Measurements from ENCODE around the gene CGREF1.

DNA sequence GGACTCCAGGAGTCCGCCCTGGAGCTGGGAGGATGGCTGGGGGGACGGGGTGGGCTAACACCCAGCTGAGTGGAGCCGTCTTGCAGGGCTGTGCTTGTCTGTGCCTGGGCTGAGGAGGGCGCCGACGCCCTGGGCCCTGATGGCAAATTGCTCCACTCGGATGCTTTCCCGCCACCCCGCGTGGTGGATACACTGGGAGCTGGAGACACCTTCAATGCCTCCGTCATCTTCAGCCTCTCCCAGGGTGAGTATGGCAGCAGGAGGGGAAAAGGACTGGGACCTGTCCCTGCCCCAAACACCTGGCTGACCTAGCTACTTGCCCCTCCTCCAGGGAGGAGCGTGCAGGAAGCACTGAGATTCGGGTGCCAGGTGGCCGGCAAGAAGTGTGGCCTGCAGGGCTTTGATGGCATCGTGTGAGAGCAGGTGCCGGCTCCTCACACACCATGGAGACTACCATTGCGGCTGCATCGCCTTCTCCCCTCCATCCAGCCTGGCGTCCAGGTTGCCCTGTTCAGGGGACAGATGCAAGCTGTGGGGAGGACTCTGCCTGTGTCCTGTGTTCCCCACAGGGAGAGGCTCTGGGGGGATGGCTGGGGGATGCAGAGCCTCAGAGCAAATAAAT is 19.5 kb downstream of the CGREF1 start:
- TF ChIP-seq POLR2A (IDR thresholded peaks at IDR 0.05), result no peak
- TF ChIP-seq, protein P1, sequence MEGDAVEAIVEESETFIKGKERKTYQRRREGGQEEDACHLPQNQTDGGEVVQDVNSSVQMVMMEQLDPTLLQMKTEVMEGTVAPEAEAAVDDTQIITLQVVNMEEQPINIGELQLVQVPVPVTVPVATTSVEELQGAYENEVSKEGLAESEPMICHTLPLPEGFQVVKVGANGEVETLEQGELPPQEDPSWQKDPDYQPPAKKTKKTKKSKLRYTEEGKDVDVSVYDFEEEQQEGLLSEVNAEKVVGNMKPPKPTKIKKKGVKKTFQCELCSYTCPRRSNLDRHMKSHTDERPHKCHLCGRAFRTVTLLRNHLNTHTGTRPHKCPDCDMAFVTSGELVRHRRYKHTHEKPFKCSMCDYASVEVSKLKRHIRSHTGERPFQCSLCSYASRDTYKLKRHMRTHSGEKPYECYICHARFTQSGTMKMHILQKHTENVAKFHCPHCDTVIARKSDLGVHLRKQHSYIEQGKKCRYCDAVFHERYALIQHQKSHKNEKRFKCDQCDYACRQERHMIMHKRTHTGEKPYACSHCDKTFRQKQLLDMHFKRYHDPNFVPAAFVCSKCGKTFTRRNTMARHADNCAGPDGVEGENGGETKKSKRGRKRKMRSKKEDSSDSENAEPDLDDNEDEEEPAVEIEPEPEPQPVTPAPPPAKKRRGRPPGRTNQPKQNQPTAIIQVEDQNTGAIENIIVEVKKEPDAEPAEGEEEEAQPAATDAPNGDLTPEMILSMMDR (IDR thresholded peaks at IDR 0.05), result no peak
